GM19351 (cell line): ENCODE results near the gene HES1.

Experiments
- ATAC-seq: cut with Tn5 transposase; IDR thresholded peaks from one replicate; pipeline ENCODE4 v1.9.1; 2021; ENCODE audit warnings: mild to moderate bottlenecking, moderate library complexity; ENCODE audit not compliant: unreplicated experiment

The HES1 gene

DNA sequence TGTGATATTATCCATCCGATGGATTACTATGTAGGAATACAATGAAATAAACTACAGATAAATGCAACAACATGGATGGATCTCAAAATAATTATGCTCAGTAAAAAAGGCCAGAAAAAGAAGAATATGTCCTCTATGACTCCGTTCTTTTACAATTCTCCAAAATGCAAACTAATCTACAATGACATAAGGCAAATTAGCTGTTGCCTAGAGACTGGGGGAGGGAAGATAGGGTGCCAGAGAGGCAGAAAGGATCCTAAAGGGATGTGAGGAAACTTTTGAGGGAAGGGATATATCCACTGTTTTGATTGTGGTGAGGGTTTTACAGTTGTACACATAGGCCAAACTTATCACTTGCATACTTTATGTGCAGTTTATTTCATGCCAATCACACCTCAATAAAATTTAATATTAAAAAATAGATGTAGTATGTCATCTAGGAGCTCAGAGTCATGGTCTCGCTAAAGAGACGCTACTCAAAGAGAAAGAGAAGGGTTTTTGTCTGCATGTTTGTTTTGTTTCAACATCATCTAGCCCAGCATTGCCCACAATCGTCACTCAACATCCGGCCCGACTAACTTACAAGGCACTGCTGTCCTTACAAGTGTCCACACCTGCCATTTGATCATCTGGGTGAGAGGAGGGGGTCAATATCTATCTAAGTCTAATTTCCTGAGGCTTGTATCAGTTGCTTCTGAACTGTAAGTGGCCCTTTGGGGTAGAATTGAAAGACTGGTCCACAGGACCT lies 29.5 kb downstream of the HES1 start:
- ATAC-seq, result no peak

- ATAC-seq, result no peak
Observed at GRCh38 chr3:194166682-194167479, 30.9 kb downstream of the HES1 start.

DNA sequence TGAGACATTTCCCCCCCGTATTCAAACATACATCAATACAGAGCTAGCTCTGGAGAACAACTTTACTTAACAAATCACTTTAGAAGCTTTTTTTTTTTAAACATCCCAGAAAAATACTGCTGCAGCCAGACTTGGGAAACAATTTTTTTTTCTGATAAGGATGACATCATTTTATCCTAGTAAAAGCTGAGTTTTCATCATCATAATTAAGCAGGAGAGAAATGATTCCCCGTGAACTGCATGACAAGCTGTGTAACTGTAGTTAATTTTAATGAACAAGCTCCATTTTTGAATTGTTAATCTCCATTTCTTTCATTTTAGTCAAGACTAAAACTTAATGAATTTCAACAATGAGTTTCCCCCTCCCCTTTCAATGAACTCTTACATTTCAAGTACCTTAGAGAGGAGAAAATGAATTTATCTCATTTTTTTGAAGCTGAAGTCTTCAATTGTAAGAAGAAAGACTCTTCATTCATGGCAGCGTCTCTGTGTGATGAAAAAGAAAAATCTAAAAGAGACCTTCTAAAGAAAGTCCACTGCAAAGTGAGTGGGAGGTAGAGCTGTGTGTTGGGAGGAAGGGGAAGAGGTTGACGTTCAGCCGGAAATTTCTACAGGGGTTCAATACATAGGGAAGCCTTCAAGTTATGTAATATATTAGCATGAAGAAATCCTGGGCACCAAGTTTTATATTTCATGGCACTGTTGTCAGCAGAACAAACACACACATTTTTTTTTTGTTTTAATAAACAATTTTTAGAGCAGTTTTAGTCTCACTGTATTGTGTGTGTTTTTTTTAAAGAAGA lies 31.7 kb downstream of the HES1 start:
- no peak for ATAC-seq

DNA sequence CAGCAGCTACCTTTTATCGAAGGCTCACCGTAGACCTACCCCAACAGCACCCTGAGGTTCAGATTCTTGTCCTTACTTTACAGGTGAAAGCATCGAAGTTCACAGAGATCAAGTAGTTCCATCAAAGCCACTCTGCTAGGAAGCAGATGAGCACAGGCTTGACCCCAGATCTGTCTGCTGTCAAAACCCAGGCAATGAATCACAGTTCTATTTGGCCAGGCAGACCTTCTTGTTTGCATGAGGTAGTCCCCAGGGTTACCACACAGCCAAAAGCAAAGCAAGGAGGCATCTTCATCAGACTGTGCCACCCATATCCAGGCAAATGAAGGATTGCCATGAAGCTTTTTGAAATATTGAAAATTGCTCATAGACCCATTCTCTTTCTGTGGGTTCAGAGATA lies 33.0 kb downstream of the HES1 start:
- ATAC-seq, result no peak

GRCh38 chr3:194169595-194169994 lies 33.6 kb downstream of the HES1 start:
- ATAC-seq, result no peak

GRCh38 chr3:194170793-194171192 lies 34.8 kb downstream of the HES1 start:
- no peak for ATAC-seq

GRCh38 chr3:194174406-194174805 lies 38.5 kb downstream of the HES1 start:
- no peak for ATAC-seq

DNA sequence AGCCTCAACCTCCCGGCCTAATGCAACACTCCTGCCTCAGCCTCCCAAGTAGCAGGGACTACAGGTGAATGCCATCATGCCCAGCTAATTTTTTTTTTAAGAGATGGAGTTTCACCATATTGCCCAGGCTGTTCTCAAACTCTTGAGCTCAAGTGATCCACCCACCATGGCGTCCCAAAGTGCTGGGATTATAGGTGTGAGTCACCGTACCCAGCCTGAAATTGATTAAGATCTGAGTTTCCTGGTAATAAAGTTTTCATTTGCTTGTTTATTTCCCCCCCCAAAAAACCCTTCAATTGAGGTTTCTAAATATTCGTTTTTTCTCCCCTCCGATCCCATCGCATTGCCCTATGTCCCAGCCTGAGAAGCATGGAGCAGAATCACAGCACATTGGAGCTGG lies 39.0 kb downstream of the HES1 start:
- no peak for ATAC-seq

GRCh38 chr3:194176274-194176991 lies 40.5 kb downstream of the HES1 start:
- no peak for ATAC-seq

- ATAC-seq, result no peak
Observed at GRCh38 chr3:194177141-194177540, 41.2 kb downstream of the HES1 start.

GRCh38 chr3:194178128-194178527 lies 42.2 kb downstream of the HES1 start:
- no peak for ATAC-seq

- no peak for ATAC-seq
Observed at GRCh38 chr3:194178669-194179068, 42.7 kb downstream of the HES1 start.

DNA sequence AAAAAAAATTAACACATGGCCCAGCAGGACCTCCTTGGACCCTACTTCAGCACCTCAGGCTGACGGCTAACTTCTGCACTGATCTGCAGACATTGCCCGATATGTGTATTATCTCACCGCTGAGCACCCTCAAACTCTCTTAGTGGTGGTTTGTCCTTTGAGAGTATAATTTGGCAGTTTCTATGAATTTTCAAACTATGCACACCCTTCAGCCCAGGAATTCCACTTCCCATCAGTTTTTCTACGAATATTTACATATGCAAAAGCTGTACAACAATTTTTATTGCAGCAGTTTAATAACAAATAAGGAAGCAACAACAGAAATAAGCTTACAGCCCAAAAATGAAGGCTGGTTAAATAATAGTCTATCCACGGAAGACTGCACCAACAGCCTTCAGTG lies 44.6 kb downstream of the HES1 start:
- ATAC-seq, result no peak

GRCh38 chr3:194181612-194182529 lies 45.9 kb downstream of the HES1 start:
- ATAC-seq, result no peak

DNA sequence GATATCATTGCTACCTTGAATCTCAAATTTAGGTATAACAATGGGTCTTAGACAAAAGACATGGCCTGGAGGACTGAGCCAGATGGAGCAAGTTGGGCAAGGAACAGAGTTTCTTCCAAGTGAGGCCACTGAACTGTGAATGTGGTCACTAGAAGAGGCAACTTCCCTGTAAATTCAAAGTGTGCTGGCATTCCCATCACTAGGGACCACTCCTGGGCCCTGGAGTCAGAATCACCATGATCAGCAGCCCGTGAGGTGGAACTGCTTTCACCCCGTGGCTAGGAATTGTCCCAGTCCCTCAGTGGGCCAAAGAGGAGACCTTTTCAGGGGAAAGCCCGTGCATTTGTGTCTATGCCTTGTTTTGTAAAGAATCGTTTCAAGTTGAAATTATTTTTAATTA lies 47.3 kb downstream of the HES1 start:
- no peak for ATAC-seq

GRCh38 chr3:194184265-194184751 lies 48.4 kb downstream of the HES1 start:
- ATAC-seq, result no peak

DNA sequence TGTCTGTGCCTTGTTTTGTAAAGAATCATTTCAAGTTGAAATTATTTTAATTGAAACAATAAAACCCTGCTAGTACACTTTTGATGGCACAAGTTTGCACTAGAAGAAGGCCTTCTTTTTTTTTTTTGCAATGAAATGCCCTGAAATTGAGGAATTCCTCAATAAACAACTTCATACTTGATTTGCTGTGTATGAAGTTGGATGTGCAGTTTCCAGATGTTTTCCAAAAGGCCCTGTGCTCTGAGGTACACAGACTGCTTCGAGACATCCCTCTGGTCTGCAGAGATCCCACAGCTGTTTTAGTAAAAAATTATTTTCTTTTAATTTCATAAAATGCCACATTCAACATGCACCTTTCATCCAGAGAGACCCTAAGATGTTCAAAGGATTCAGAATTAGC lies 48.9 kb downstream of the HES1 start:
- ATAC-seq, result no peak

GRCh38 chr3:194185221-194185620 lies 49.3 kb downstream of the HES1 start:
- no peak for ATAC-seq

DNA sequence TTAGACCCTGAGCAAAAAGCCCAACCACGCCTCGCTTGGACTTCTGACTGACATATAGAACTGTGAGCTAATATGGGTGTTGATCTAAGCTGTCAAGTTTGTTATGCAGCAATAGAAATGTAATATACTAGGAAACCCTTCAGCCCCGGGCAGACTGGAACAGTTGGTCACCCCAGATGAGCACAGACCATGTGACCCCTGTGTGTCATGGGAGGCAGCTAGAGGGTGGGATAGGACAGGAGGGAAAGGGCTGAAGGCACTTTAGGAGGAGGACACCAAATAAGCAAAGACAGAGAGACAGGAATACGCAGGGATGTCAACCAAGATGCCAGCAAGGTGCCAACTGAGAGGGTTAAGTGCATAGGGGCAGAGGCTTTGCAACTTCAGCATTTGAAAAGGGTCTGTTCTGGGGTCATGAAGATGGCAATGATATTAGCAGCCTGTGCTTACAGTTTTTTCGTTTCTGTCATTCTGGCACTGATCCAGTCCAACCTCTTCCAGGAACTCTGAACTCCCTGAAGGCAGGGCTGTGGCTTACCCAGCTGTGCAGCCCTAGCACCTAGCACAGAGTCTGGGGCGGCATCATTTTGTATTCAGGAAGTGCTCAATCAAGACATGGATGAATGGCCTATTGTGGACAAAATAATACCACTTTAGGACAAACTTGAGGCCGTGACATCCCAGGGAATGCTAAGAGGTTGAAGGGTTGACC lies 51.4 kb downstream of the HES1 start:
- no peak for ATAC-seq
